ENCODE results near the gene SNORC. TPM values are rescaled to one million over a fixed set of nuclear protein-coding genes. Genes with fewer than 3 reads are reported as not detected.

Gene SNORC
- total and polyA plus RNA-seq, 4 donors, result 2.4 to 12.3 (median 6.6) TPM

- no peak for TF ChIP-seq NR2F2 (IDR thresholded peaks at IDR 0.05)
- TF ChIP-seq JUND (IDR thresholded peaks at IDR 0.05), result no peak
- TF ChIP-seq MAX (IDR thresholded peaks at IDR 0.05), result no peak
- no peaks in the 10 kb centered on the region for H3K36me3 ChIP-seq (ENCODE audit: control insufficient read depth in 4 of 4, insufficient read depth in 3 of 4, low read depth in 1 of 4, low read length in 3 of 4)
- 92% methylated on average over 1 of the region's 1 CpG for WGBS
Observed at GRCh38 chr2:232865165-232865564, 4.9 kb upstream of the SNORC start.

GRCh38 chr2:232866104-232866503 is 4.0 kb upstream of the SNORC start:
- DNase-seq (ENCODE audit: low spot score), result no peak
- 92% methylated on average over 4 of the region's 4 CpGs for WGBS
- no peaks in the 10 kb centered on the region for H3K9me3 ChIP-seq (ENCODE audit: control insufficient read depth in 4 of 4, low read length in 3 of 4)
- no peaks in the 10 kb centered on the region for H3K36me3 ChIP-seq (ENCODE audit: control insufficient read depth in 4 of 4, insufficient read depth in 3 of 4, low read depth in 1 of 4, low read length in 3 of 4)
- no peaks in the 10 kb centered on the region for H3K27me3 ChIP-seq (ENCODE audit: control insufficient read depth in 4 of 4, insufficient read depth in 4 of 4, low read length in 3 of 4)
- H3K27ac ChIP-seq (ENCODE audit: low read depth in 1 of 2, low read length in 2 of 2), result no peak overlapping the region
- H3K4me1 ChIP-seq (ENCODE audit: control insufficient read depth in 4 of 4, insufficient read depth in 4 of 4, low read length in 3 of 4), result peaks cover 0 to 11% (median 6%) of the 10 kb centered on the region in 4 donors
- no peak overlapping the region for H3K4me3 ChIP-seq (ENCODE audit: low read depth in 1 of 3, low read length in 3 of 3)
- no peak overlapping the region for H3K9ac ChIP-seq (ENCODE audit: low read depth in 1 of 2, low read length in 2 of 2)
- no peak for TF ChIP-seq YY1 (IDR thresholded peaks at IDR 0.05)
- no peak for TF ChIP-seq HNF4A (conservative IDR thresholded peaks at IDR 0.05)
- no peak for TF ChIP-seq FOXA1 (IDR thresholded peaks at IDR 0.05)
- no peak for TF ChIP-seq JUND (IDR thresholded peaks at IDR 0.05)
- TF ChIP-seq NR2F2 (IDR thresholded peaks at IDR 0.05), result no peak
- no peak for TF ChIP-seq SP1 (IDR thresholded peaks at IDR 0.05)
- no peak for TF ChIP-seq RXRA (IDR thresholded peaks at IDR 0.05)
- TF ChIP-seq FOXA2 (IDR thresholded peaks at IDR 0.05), result no peak
- TF ChIP-seq GABPA (IDR thresholded peaks at IDR 0.05 in 1 of 2, conservative IDR thresholded peaks at IDR 0.05 in 1 of 2), result no peak
- TF ChIP-seq MAX (IDR thresholded peaks at IDR 0.05), result no peak
- TF ChIP-seq, protein P1, sequence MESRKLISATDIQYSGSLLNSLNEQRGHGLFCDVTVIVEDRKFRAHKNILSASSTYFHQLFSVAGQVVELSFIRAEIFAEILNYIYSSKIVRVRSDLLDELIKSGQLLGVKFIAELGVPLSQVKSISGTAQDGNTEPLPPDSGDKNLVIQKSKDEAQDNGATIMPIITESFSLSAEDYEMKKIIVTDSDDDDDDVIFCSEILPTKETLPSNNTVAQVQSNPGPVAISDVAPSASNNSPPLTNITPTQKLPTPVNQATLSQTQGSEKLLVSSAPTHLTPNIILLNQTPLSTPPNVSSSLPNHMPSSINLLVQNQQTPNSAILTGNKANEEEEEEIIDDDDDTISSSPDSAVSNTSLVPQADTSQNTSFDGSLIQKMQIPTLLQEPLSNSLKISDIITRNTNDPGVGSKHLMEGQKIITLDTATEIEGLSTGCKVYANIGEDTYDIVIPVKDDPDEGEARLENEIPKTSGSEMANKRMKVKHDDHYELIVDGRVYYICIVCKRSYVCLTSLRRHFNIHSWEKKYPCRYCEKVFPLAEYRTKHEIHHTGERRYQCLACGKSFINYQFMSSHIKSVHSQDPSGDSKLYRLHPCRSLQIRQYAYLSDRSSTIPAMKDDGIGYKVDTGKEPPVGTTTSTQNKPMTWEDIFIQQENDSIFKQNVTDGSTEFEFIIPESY (IDR thresholded peaks at IDR 0.05), result no peak
- no peak for TF ChIP-seq EGR1 (IDR thresholded peaks at IDR 0.05; ENCODE audit: low read depth in 2 of 2)
- TF ChIP-seq, protein P2, sequence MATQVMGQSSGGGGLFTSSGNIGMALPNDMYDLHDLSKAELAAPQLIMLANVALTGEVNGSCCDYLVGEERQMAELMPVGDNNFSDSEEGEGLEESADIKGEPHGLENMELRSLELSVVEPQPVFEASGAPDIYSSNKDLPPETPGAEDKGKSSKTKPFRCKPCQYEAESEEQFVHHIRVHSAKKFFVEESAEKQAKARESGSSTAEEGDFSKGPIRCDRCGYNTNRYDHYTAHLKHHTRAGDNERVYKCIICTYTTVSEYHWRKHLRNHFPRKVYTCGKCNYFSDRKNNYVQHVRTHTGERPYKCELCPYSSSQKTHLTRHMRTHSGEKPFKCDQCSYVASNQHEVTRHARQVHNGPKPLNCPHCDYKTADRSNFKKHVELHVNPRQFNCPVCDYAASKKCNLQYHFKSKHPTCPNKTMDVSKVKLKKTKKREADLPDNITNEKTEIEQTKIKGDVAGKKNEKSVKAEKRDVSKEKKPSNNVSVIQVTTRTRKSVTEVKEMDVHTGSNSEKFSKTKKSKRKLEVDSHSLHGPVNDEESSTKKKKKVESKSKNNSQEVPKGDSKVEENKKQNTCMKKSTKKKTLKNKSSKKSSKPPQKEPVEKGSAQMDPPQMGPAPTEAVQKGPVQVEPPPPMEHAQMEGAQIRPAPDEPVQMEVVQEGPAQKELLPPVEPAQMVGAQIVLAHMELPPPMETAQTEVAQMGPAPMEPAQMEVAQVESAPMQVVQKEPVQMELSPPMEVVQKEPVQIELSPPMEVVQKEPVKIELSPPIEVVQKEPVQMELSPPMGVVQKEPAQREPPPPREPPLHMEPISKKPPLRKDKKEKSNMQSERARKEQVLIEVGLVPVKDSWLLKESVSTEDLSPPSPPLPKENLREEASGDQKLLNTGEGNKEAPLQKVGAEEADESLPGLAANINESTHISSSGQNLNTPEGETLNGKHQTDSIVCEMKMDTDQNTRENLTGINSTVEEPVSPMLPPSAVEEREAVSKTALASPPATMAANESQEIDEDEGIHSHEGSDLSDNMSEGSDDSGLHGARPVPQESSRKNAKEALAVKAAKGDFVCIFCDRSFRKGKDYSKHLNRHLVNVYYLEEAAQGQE (IDR thresholded peaks at IDR 0.05), result no peak
- no peak for TF ChIP-seq ATF3 (IDR thresholded peaks at IDR 0.05)
- TF ChIP-seq RAD21 (IDR thresholded peaks at IDR 0.05), result no peak
- no peak for TF ChIP-seq CTCF (IDR thresholded peaks at IDR 0.05; ENCODE audit: low read depth, low read length, missing input control)
- no peak for TF ChIP-seq HNF4G (IDR thresholded peaks at IDR 0.05)
- TF ChIP-seq TAF1 (conservative IDR thresholded peaks at IDR 0.05), result no peak

More at GRCh38 chr2:232865165-232865564, 4.9 kb upstream of the SNORC start:
- Histone ChIP-seq H3K4me1 (ENCODE audit: control insufficient read depth in 4 of 4, insufficient read depth in 4 of 4, low read length in 3 of 4) (peaks cover 1 to 14% (median 11%) of the 10 kb centered on the region in 4 donors), H3K9ac (ENCODE audit: low read depth in 1 of 2, low read length in 2 of 2) (no peak overlapping the region), H3K27ac (ENCODE audit: low read depth in 1 of 2, low read length in 2 of 2) (no peak overlapping the region), H3K9me3 (ENCODE audit: control insufficient read depth in 4 of 4, low read length in 3 of 4) (no peaks in the 10 kb centered on the region), H3K27me3 (ENCODE audit: control insufficient read depth in 4 of 4, insufficient read depth in 4 of 4, low read length in 3 of 4) (no peaks in the 10 kb centered on the region), H3K4me3 (ENCODE audit: low read depth in 1 of 3, low read length in 3 of 3) (no peak overlapping the region)
- no peak for DNase-seq (ENCODE audit: low spot score)

All from liver (tissue), 9 donors.